Measurements from ENCODE around the gene OR51G2. TPM values are rescaled to one million over a fixed set of nuclear protein-coding genes. Genes with fewer than 3 reads are reported as not detected.

The OR51G2 gene
- total RNA-seq, 1 donor from 2014 or later: not detected

DNA sequence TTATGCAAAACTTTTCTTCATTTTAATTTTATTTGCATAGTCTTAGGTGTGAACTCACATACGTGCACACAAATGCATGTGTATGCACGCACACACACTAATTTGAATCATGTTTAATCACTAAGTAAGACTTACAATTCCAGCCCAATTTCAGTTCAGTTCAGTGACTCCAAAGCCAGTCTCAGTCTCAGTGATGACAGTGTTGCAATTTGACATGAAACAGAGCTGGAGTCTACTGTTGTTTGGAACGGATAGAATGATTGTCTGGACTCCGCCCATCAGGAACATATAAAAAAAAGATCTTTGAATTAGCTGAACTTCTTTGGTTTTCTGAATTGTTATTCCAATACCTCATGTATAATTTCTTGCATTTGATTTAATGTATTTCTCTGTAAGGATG lies 55.3 kb downstream of the OR51G2 start:
- peak; percentile 63 for DNase-seq

Other genes with a start within 250 kb of the OR51G2 start
- gene OR51E2, start 221.5 kb downstream of the OR51G2 start, total RNA-seq: not detected
- not detected for gene MMP26, start 214.6 kb downstream of the OR51G2 start, total RNA-seq
- not detected for gene OR51F1, start 149.4 kb downstream of the OR51G2 start, total RNA-seq
- not detected for gene OR52R1, start 115.0 kb downstream of the OR51G2 start, total RNA-seq
- gene OR51F2, start 98.0 kb downstream of the OR51G2 start, total RNA-seq: not detected
- gene OR51S1, start 70.1 kb downstream of the OR51G2 start, total RNA-seq: not detected
- not detected for gene OR51T1, start 37.5 kb downstream of the OR51G2 start, total RNA-seq
- not detected for gene OR51A7, start 15.6 kb downstream of the OR51G2 start, total RNA-seq
- gene OR51G1, start 5.0 kb upstream of the OR51G2 start, total RNA-seq: not detected
- gene OR51A4, start 28.3 kb upstream of the OR51G2 start, total RNA-seq: not detected
- not detected for gene OR51A2, start 36.4 kb upstream of the OR51G2 start, total RNA-seq
- not detected for gene OR51L1, start 75.5 kb upstream of the OR51G2 start, total RNA-seq
- not detected for gene OR52J3, start 127.2 kb upstream of the OR51G2 start, total RNA-seq
- gene OR52E2, start 140.3 kb upstream of the OR51G2 start, total RNA-seq: not detected
- not detected for gene OR52E1, start 150.2 kb upstream of the OR51G2 start, total RNA-seq
- gene OR52A5, start 219.0 kb upstream of the OR51G2 start, total RNA-seq: not detected
- gene OR52A1, start 235.4 kb upstream of the OR51G2 start, total RNA-seq: not detected